Stimulated activated CD4-positive, alpha-beta T cell treated with anti-CD3 and anti-CD28 coated beads, Interleukin-1b, Interleukin-23, amount 100 ng/mL, for 48 hours (primary cell): Measurements from ENCODE around the gene SYNE3.

Source experiments
- DNase-seq: peaks from one replicate; pipeline ENCODE4 v3.0.0-alpha.2; 2020

Gene SYNE3, protein sequence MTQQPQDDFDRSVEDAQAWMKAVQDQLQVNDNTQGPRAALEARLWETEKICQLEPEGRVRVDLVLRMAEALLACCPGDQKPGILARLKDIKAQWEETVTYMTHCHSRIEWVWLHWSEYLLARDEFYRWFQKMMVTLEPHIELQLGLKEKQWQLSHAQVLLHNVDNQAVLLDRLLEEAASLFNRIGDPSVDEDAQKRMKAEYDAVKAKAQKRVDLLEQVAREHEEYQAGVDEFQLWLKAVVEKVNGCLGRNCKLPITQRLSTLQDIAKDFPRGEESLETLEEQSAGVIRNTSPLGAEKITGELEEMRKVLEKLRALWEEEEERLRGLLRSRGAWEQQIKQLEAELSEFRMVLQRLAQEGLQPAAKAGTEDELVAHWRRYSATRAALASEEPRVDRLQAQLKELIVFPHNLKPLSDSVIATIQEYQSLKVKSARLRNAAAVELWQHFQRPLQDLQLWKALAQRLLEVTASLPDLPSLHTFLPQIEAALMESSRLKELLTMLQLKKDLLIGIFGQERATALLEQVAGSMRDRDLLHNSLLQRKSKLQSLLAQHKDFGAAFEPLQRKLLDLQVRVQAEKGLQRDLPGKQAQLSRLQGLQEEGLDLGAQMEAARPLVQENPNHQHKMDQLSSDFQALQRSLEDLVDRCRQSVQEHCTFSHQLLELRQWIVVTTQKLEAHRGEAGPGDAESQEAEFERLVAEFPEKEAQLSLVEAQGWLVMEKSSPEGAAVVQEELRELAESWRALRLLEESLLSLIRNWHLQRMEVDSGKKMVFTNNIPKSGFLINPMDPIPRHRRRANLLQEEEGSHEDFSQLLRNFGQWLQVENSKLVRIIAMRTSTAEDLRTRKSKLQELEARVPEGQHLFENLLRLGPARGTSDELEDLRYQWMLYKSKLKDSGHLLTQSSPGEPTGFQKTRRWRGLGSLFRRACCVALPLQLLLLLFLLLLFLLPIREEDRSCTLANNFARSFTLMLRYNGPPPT

DNA sequence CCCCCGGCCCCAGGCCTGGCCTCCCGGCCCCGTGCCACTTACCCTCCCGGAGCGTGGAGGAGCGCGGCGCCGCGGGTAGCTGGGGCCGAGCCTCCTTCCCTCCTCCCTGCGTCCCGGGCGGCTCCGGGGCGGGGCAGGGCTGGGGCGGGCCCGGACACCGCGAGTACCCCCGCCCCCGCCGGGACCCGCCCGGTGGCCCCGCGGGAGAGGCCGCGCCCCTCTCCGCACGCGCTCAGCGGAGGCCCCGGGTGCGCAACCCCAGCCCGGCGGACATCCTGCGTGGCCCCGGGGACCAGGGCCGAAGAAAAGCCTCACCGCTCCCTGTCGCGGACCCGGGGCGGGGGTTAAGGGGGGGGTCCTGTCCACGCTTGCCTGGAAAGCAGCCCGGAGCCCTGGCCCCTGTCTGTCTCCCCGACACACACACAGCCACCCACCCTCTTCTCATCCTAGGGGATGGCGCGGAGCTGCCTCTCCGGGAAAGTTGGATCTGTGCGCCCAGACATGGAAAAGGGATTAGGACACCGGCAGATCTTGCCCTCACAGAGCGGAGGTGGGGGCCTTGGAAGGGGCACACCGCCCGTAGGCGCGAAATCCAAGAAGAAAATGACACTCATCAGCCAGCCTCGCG lies at the start of gene SYNE3:
TSS of gene SYNE3 (minus strand) at position 97 of the 628 bp plus-strand sequence. CDS start 40,829 bp downstream, outside the sequence.
- DNase-seq, result no peak

DNA sequence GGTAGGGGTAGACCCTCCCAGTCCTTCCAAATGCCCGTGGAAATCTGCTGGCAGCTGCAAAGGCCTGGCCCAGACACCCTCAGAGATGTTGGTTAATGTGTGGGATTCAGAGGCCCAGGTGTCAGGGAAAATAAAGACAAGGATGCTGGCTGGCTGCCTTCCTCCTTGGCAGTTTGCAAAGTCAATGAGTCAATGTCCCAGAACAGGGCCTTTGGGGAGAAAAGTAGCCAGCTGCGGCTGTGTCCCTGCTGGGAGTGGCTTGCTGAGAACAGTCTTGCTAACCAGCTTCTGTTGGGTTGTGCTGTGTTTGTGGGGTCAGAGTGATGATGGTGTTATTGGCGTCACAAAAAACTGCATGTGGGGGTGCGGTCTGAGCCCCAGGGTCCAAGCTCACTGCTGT lies 47.6 kb upstream of the SYNE3 start:
- DNase-seq, result no peak

DNA sequence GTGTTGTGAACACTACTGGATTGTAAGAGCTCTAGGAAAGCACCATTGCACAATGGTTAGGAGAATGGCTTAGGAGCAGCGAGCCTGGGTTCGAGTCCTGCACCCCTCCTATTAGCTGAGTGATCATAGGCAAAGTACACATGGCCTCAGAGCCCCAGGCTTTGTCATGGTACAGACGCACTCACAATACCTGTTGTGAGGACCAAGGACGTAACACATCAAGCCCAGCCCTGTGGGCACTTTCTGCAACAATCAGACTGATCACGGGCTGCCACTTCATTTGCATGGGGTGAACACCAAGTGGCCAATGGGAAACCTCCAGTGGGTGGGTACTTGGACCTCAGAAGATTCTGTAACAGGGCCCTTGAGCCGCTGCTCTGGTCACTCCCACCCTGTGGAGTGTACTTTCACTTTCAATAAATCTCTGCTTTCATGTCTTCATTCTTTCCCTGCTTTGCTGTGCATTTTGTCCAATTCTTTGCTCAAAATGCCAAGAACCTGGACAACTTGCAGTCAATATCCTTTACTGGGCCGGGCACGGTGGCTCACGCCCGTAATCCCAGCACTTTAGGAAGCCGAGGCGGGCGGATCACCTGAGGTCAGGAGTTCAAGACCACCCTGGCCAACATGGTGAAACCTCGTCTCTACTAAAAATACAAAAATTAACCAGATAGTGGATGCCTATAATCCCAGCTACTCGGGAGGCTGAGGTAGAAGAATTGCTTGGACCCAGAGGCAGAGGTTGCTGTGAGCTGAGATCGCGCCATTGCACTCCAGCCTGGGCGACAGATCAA lies 46.6 kb upstream of the SYNE3 start:
- DNase-seq, result no peak

DNA sequence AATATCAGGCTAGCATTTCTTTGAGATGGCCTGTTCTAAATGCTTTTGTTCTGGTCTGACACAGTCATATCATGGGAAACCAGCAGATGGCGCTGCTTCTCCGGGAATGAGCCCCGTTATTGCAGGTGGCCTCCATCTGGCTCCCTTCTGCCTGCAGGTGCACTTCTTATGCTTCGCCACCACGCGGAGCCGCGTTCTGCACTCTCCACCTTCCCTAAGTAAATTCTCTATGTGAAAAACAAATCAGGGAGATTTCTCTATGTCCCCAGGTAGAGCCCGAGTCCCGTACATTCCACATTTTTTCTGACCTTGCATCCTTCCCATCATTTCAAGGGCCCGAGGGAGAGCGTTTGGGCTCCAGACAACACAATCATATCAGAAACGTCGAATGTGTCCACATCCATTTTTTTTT lies 44.6 kb upstream of the SYNE3 start:
- peak; percentile 88 for DNase-seq

DNA sequence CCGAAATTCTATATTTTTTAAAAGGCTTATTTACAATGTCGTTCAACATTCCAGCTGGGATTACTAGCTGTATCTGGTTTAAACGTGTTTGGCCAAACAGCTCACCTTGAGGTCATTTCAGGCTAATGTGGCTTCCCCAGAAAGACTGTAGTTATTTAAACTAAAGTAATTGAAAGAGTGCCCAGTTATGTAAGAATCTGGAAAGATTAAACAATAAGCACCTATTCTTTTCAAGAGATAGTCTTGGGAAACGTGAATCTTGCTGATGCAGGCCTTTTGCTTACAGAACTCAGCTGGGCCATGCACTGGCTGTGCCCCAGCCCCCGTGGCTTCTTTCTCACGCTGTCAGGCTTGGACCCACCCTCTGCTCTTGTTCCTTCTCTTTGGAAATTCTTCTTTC lies 42.8 kb upstream of the SYNE3 start:
- no peak for DNase-seq

DNA sequence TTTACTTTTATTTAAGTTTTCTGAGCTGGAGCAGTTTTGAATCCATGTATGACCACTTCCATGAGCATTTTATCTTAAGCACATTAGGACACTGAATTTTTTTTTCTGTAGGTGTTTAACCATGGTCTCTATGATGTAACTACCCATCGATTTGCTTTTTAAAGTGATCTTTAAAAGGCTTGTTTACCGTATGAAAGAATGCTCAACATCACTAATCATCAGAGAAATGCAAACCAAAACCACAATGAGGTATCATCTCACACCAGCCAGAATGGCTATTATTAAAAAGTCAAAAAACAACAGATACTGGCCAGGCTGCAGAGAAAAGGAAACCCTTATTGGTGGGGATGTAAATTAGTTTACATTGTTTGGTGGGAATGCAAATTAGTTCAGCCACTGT lies 41.4 kb upstream of the SYNE3 start:
- no peak for DNase-seq

DNA sequence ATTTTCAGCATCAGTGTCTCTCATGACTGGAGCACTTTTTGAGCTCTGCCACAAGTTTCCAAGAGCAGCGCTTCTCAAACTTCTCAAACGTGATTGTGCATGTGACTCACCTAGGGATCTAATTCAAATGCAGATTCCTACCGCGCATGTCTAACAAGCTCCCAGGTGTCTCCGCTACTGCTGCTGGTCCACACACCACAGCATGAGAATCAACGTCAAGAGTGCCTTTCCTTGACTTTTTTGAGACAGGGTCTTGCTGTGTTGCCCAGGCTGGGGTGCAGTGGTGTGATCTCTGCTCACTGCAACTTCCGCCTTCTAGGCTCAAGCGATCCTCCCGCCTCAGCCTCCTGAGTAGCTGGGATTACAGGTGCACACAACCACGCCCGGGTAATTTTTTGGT lies 40.8 kb upstream of the SYNE3 start:
- no peak for DNase-seq

DNA sequence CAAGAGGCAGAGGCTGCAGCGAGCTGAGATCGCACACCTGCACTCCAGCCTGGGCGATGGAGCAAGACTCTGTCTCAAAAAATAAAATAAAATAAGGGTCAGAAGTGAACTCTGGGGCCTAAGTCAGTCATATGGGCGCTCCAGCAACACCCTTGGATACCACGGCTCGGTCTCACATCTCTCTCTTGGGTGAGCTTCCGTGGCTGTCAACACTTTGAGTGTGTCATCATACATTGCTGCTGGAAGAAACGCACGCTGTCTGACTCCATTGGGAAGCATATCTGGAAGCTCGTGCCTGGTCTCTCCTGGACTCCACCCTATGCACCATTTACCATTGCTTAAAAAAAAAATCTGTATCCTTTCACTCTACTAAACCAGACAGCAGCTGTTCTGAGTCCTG lies 38.6 kb upstream of the SYNE3 start:
- DNase-seq, result no peak

DNA sequence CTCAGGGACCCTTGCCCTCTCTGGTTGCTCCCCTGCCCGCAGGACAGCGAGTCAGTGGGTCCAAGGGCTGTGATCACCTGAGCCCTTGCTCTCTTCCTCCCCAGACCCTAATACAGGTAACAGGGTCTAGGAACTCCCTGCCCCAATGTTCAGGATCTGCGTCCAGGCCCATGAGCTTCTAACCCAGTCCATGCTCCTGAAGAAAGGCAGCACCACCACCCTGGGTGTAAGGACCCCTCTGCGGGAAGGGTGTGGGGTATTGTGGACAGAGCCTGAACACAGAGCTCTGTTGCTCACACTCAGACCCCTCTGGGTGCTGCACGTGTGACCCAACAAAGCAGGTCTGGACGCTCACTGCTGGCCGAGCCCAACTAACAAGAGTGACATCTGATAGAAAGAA lies 36.7 kb upstream of the SYNE3 start:
- DNase-seq, result no peak

DNA sequence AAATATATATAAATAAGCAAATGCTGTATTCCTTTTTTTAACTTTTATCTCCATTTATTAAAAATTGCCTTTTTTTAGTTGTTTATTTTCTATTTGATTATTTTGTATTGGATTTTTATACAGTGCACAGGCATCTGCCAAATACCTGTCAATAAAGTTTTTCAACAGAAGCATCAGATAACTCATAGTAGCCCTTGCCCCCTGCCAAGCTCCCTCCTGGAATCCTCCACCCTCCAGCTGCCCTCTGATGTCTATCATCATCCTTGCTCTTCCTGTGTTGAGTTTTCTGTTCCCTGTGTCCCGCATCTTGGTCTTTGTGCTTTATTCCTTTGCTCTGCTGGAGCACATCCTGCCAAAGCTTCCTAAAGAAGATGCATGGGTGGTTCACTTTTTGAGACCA lies 35.0 kb upstream of the SYNE3 start:
- no peak for DNase-seq

DNA sequence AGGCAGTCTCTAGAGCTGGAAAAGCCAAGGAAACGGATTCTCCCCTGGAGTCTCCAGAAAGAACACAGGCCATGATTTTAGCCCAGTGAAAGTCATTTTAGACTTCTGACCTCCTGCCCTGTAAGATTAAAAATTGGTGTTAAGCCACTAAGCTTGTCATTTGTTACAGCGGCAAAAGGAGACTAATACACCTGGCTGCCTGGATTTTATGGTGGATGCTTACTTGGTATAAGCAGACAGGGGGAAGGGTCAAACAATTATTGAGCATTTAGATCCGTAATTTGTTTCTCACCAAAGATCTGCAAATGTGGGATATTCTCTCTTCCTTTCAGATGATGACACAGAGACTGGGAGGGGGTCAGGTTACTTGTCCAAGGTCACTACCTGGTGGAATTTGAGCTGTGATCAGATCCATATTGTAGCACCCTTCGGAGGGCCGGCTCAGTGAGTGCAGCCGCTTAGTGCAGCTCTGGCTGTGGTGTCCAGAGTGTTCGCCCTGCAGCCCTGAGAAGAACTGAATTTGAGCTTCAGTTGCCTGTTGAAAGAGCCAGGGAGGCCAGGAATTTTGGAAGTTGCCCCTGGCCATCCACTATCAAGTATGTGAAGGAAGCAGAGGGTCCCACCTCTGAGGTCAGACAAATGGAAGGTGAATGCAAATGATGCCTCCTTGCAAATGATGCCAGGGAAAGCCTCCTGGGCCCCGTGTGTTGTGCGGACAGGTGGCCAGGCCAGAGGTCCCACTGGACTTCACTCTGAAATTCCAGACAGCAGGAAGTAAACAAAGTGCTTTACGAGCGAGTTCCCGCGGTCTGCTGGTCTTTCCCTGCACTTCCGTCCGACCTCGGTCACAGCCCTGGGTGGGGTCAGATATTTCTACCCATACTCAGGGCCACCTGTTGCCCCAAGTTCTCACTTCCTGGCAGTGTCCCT lies 33.5 kb upstream of the SYNE3 start:
- DNase-seq, result no peak

DNA sequence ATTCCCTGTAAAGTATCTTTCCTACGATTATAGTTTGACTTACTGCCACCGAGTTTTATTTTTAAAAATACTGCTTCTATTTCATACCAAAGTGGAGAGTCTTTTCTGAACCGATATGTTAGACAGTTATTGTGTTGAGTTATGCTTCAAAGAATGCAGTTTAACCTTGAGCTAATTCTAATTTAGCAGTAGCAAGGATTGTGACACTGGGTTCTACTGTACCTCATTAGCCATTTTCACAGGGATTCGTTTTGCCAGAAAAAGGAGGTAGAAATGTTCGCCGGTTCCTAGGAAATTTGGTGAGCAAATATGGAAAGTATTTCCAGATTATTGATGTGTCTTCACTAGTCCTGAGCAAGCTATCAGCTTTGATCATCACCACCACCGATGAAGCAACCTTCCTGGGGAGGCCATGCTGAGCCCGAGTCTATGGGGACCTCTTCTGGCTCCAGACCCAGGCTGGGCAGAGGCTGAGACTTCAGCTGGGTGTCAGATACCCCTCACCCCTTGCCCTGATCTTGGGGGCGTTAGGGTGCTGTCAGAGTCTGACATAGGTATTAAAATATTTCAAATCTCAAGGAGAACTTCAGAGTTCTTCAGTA lies 32.0 kb upstream of the SYNE3 start:
- DNase-seq, result no peak

DNA sequence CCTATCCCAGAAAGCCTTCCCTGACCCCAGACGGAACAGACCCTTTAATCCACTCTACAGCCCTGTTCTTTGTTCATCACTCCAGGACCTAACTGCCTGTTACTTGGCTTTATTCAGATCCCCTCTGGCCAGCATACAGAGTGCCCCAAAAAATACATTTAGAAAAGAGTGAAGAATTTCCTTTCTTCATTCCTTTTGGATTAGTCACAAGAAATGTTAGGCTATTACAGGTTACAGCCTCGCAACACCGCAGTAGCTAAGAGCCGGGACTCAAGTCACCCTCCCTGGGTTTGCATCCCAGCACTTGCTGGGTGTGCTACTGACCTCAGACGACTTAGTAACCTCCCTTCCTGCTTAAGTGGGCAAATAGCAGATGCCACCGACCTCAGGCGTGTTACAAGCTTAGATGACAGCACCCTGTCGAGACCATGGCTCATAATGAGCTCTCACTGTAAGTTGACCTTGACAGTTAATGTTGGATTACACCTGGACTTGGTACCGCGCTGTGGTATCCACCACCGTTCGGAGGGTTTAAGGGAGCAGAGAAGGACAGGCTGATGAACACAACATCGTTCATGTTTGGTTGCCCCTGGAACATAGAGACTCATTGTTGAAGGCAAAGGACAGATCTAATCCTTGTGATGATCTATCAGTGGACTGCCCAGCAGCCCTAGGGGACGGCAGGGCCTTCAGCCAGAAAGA lies 31.3 kb upstream of the SYNE3 start:
- DNase-seq, result no peak

DNA sequence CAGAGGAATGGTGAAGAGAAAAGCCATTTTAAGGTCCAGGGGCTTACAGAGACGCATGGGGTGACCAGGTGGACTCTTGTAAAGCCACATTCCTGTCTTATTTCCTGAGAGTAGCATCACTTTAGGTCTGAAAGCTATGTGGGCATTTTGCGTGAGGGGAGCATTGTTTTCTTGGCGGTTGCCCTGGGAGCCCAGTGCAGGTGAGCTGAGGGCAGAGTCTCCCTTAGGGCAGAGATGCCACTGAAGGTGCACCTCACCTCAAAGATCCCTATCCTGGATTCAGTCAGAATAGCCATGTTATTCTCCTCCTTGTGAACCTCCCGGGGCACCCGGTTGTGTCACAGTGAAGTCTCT lies 30.8 kb upstream of the SYNE3 start:
- DNase-seq, result no peak

DNA sequence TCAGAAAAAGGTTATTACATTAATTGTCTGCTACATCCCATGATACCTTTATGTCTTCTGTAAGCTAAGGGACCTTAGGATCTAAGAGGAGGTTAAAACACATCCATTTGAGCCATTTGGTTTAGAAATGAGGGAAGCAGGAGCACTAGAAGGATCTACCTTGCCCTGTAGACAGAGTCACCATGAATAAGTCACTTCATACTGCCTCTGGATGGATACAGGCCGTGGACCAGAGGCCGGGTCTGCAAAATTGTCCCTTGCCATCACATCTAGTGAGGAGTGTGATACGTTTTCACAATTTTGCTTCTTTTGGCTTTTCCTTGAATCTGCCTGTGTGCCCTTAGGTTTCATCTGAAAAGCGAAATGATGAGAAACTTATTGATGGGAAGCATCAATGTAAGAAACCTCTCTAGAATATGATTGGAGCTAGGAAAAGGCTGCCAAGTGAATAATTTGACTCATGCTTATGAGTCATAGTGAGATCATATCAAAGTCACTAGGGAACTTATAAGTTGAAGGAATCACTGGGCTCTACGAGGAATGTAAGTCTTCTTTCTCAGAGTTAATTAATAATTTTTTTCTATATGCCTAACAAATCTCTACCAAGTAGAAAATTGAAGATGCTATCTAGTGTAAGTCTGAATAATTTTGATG lies 29.2 kb upstream of the SYNE3 start:
- no peak for DNase-seq

DNA sequence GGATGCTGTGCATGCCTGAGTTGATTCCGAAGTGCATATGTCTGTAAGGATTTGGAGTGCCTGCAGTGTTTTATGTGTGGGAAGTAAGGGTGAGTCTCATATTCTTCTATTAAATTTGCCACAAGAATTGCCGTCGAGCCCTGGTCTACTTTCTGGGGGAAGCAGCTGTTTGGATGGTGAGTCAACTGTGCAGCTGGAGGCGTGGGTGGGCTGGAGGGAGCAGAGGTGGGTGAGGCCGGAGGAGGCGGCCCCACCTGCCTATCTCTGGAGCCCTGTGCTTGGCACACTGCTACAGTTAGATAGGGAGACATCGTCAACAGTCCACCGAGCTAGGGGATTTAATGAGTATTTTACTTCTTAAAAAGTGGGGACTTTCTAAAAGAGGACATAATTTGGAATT lies 28.1 kb upstream of the SYNE3 start:
- DNase-seq, result no peak

DNA sequence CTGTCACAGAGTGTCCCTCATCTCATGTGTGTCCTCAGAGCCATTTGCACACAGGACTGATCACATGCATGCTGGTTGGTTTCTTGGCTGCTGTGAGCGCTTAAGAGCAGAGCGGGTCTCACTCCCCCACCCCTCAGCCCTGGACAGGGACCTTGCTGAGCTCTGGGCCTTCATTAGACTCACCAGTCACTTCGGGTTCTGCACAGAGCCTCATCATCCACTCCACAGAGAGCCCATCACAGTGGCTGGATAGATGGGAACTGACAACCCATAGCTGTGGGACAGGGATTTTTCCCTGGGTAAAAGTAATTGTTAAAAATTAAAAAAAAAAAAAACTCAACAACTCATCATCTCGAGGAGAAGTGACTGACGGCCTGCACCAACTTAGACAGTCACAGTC lies 26.6 kb upstream of the SYNE3 start:
- no peak for DNase-seq

DNA sequence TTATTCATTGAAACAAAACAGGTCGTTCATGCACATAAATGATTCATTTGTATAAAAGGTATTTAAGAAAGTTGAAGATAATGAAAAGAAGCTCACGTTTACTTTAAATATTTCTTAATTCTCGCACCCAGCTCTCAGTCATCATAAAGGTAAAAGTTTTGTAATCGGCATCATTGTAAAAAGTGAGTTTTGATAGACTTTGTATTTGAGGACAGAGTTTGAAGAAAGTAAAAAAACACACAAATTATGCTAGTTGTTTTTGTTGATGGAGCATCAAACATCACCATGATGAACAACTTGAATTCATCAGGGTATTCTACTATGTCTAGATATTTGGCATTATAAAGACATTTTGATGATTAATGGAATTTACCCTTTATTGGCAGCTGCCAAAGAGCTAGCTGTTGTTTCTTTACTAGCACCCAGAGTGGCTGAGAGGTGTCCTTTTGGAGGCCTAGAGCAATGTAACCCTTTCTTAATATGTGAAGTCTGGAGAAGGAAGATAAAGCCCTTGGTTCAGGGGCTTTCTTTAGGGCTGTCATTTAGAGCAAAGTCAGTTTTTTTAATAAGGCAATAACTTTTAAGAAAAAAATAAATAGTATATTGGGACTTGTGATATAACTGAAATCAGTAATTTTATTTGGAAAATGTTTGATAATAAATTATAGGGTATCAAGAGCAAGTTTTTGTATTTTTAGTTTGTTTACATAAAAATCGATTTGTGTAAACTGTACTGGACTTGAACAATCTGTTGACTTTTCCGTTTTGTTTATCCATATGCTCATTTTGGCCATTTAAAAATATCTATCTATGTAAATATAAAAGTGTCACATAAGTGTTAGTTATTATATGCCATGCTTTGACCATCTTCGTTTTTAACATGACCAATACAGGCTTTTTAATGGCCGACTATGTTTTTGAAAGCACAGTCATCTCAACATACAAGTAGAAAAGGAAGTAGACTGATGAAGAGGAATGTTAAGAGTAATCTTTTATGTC lies 25.8 kb upstream of the SYNE3 start:
- no peak for DNase-seq

DNA sequence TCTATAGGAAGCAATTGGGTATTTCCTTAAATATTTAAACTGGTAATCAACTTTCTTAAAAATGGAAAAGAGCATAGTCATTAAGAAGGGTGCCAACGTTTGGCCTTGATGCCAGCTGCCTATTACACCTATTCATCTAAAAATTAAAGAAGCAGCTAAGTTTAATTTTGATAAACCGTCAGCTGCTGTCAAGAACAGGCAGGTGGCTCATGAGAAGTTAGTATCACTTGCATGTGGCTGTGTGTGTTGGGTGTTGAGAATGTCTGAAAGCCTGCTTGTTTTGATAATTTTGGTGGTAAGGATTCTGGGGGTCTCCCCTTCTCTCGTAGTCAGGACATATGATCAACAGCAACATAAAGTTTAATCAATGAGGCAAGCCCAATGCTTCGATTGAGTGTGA lies 24.9 kb upstream of the SYNE3 start:
- DNase-seq, result no peak
